HG02798 (cell line): Measurements from ENCODE around the gene COX5A.
"Not testable (repeated sequence)": the region's sequence is repeated elsewhere in the genome, so short reads cannot be mapped to it uniquely, and the experiment has no call there.

ENCODE experiments used
- ATAC-seq: cut with Tn5 transposase; IDR thresholded peaks from one replicate; pipeline ENCODE4 v1.9.1; 2021; ENCODE audit warnings: mild to moderate bottlenecking; ENCODE audit not compliant: unreplicated experiment, poor library complexity

Gene COX5A

DNA sequence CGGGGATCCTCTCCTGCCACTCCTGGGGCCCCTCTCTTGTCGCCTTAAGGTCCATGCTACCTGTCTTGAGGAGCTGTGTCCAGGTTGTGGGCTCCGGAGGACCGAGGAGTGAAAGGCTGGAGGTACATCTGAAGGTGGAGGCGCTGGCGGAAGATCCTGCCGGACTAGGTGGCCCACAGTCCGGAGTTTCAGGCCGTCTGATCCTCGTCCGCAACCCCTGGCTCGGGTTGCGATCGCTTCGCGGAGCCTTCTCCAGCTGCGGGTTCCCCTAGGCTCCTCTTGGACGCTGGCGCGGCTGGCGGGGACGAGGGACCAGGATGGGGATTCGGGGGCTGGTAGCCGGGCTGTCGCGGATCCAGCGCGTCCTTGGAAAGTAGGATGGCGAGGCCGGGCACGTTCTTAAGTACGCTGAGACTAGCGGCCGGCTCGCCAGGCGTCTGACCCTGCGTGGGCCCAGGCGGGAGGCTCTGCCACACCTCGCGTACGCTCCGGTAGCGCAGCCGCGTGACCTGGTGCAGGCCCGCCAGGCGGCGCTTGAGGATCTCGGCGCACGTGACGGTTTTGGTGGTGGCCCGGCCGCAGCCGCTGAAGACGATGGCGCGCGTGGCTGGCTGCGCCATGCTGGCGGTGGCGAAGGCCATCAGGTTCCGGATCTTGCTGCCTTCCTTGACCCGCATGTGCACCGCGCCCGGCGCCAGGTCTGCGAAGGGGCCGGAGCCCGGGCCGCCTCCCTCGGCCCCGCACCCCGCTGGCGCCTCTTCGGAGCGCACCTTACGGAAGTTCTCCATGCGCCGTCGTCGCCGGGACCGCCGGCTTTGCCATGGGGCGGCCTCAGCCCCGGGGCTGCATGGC, 18.1 kb upstream of the COX5A start:
- ATAC-seq = peak; percentile 34

DNA sequence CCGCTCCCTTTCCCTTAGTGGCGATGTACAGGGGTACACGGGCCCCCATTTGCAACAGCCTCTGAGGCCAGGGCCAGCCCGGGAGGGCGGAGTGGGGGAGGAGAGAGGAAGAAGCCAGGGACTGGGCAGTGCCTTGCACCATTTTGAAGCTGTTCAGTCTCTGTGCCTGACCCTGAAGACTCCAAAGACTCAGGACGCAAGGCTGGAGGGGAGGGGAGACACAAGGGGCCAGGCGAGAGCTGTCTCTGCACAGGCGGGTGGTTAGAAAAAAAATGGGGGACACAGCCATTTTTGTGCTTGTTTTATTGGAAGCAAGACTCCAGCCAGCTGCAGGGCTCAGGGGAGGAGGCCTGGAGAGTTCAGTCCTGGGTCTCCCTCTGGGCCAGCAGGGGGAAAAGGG, 17.1 kb upstream of the COX5A start:
- no peak for ATAC-seq

DNA sequence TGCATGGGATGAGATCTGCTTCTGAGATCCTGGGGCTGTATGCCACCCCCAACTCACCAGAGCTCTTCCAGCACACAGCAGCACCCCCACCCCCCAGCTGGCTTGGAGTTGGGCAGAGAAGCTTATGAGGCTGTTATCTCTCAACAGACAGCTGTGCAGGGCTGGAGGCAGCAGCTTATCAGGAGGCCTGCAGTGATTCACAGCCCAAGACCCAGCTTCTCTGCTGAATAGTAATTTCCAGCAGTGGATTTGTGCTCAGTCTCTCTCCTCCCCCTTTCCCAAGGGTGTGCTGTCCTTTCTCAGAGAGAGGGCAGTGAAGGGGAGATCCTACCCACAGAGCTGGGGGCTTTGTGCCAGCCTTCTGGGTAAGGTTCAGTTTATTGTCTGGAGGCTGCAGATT, 16.6 kb upstream of the COX5A start:
- ATAC-seq = no peak

DNA sequence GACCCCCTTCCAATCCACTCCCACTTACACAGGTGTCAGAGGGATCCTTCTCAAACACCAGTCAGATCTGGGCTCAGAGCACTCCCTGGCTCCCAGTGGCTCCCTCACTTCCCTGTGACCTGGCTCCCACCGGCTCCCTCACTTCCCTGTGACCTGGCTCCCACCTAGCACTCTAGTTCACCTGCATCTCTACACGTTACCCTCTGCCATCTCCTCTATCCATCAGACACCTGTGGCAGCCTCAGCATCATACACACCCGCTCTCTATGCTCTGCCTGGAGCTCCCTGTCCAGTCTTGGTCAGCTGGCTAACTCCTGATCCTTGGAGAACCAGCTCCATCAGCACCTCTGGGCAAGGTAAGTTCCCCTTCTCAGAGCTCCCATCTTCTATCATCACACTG, 13.1 kb upstream of the COX5A start:
- no peak for ATAC-seq

DNA sequence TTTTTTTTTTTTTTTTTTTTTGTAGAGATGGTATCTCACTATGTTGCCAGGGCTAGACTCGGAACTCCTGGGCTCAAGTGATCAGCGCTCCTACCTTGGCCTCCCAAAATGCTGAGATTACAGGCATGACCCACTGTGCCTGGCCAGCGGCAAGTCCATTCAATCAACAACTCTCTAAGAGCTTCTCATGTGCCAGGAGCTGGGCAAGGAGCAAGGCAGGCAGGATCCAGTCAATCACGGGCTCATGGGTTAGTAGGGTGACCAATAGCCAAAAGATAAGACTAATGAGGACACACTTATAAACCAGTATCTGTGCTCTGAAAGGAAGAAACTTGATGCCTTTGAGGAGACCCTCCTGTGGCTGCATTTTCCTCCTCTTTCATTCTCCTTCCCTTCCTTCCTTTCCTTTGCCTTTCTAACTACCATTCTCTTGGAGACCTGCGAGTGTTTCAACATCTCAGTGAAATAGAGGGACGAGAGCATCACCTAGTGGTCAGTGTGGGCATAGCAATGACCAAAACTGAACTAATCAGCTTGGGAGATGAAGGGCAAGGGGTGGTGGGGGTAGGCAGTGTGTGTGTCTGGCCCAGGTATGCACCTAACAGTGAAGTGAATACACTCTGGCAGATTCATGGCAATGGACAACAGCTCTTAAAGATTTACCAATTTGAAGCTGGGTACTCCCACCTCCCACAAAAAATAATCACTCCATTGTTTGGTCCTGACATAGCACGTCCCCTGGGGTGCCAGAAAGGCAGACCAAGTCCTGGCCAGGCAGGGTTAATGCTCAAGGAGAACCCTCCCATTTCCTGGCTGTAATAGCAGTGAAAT, 12.4 kb upstream of the COX5A start:
- no peak for ATAC-seq

DNA sequence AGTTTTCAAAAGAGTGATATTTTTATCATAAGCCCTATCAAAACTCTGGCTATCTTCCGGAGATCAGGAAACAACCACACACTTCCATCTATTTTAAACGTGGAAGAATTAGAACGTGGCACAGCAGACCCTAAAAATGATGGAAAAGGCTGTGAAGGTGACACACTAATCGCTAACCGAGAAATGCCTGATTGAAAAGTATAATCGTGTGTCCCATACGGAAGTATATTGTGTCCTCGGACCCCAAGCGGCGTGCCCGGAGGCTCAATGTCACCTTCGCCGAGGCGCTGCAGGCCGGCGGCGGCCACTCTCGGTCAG, 642 bp downstream of the COX5A start:
- no peak for ATAC-seq

DNA sequence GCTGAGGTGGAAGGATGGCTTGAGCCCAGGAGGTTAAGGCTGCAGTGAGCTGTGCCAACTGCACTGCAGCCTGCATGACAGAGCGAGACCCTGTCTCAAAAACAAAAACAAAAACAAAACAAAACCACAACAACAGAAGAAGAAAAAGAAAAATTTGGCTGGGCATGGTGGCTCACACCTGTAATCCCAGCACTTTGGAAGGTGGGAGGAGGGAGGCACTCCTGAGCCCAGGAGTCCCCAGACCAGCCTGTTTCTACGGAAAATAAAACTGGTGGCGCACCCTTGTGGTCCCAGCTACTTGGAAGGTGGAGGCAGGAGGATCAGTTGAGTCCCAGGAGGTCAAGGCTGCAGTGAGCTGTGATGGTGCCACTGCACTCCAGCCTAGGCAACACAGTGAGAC, 2.7 kb downstream of the COX5A start:
- ATAC-seq = not testable (repeated sequence)

DNA sequence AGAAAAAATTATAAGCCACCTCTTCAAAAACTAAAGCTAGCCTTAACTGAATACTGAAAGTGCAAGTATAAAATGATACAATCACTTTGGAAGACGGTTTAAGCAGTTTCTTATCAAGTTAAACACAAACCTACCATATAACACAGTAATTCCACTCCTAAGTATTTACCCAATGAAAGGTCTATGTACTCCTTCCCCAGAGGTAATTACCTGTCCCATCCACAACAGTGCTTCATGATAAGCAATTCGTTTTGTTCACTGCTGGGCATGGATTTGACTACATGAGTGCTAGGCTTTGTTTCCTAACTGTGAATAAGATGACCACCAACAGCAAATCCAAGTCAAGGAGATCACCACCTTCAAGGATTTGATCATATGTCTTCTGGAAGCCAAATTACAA, 4.3 kb downstream of the COX5A start:
- no peak for ATAC-seq

DNA sequence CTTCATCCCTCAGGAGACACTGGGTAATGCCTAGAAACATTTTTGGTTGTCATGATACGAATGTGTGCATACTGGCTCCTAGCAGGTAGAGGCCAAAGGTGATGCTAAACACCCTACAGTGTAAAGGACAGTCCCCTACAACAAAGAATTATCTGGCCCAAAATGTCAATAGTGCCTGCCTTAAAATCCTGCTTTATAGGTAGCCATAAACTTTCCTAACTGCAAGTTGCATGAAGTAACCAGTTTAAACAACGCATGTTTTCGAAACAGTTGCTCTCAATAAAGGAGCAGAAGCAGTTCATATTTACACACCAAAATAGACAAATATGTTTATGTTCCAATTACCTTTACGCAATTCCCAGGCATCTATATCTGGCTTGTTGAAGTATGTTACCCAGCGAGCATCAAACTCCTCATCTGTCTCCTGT, 9.1 kb downstream of the COX5A start:
- no peak for ATAC-seq

DNA sequence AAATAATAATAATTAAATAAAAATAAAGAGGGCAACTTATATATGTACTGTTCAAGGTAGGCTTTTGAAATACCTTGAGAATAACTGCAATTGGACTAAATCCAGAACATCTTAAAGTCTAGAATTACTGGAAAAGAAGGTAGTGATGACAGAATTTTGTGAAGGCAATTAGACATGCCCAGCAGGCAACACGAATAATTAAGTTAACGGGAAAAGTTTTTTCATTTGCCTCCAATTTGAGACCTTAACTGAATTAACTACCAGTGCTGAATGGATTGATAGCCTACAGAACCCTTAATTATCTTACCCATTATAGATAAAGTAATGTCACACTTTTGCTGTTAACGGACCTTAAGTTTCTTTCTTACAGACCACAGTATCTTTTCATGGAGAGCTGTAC, 13.3 kb downstream of the COX5A start:
- ATAC-seq = no peak

DNA sequence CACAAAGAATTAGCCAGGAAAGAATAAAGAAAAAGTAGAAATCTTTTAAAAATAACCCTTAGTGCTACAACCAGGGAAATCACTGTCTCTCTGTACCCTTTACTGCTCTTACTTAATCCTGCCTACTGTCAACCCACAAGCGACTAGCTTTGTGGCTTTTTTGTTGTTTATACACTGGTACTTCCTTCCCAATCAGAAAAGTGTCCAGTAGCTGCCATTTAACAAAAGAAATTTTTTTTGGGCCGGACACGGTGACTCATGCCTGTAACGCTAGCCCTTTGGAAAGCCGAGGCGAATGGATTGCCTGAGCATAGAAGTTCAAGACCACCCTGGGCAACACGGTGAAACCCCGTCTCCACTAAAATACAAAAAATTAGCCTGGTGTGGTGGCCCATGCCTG, 17.4 kb downstream of the COX5A start:
- ATAC-seq = no peak

DNA sequence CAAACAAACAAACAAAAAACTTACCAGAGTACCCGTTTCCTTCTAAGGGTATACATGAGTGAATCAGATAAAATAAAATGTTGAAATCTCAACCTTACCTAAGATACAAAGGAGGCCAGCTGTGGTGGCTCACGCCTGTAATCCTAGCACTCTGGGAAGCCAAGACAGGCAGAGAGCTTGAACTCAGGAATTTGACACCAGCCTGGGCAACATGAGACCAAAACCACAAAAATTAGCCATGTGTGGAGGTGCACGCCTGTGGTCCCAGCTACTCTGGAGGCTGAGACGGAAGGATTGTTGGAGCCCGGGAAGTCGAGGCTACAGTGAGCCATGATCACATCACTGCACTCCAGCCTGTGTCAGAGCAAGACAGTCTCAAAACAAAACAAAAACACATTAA, 20.2 kb downstream of the COX5A start:
- ATAC-seq = no peak

DNA sequence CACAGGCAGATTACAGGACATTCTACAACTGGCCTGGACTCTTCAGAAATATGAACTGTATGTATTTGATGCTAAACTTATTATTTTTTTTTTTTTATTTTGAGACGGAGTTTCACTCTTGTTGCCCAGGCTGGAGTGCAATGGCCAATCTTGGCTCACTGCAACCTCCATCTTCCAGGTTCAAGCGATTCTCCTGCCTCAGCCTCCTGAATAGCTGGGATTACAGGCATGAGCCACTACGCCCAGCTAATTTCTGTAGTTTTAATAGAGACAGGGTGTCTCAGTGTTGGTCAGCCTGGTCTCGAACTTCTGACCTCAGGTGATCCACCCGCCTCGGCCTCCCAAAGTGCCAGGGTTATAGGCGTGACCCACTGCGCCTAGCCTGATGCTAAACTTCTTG, 24.1 kb downstream of the COX5A start:
- not testable (repeated sequence) for ATAC-seq

DNA sequence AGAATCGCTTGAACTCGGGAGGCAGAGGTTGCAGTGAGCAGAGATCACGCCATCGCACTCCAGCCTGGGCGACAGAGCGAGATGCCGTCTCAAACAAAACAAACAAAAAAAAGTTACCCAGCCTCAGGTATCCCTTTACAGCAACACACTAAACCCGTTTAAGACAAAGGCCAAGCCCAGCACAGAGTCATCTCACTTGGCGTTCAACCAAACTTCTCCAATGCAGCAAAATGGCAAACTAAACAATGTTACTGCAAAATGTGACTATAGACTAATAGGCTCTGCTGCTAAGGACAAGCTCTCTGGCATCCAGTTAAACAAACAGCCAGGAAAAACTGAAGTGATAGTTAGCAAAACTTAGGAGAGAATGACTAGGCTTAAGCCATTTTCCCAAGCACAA, 24.8 kb downstream of the COX5A start:
- ATAC-seq = no peak

DNA sequence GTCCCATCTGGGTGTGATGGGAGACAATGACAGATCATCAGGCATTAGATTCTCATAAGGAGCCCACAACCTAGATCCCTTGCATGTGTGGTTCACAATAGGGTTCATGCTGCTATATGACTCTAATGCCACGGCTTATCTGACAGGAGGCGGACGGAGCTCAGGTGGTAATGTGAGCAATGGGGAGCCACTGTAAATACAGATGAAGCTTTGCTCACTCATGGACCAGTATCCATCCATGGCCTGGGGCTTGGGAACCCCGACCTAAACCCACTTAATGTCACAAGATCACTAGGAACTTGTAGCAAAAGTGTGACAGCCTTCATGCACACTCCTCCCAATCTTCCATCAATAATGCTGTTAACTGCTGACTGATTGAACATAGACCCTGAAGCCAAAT, 29.2 kb downstream of the COX5A start:
- no peak for ATAC-seq

DNA sequence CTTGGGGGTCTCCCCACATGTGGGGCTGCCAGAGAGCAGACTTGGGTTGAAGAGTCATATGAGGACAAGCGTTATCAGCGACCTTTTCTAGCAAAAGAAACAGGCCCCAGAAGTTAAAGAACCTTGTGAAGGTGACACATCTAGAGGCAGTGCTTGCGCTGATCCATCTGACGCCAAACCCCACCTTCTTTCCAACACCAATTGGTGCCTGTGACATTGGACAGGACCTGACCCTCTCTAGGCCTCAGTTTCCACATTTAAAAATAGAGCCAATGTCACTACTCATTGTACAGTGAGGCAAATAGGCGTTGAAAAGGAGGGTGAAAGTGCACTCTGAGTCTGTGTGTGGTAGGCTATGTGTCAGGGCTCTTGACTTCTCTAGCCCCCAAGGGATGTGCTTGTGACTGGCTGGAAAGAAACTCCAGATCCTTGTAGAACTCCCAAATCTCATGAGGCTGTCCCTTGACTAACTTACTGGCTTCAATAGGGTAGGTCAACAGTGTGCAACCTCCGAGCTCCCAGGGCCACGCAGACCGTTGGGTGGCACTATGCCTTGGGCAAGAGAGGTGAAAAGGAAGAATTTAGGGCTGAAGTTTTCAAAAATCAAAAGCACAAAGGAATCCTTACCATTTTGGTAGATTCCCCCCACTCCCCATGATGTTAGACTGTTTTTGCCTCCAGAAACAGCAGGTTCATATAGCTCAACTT, 30.6 kb downstream of the COX5A start:
- ATAC-seq = no peak

DNA sequence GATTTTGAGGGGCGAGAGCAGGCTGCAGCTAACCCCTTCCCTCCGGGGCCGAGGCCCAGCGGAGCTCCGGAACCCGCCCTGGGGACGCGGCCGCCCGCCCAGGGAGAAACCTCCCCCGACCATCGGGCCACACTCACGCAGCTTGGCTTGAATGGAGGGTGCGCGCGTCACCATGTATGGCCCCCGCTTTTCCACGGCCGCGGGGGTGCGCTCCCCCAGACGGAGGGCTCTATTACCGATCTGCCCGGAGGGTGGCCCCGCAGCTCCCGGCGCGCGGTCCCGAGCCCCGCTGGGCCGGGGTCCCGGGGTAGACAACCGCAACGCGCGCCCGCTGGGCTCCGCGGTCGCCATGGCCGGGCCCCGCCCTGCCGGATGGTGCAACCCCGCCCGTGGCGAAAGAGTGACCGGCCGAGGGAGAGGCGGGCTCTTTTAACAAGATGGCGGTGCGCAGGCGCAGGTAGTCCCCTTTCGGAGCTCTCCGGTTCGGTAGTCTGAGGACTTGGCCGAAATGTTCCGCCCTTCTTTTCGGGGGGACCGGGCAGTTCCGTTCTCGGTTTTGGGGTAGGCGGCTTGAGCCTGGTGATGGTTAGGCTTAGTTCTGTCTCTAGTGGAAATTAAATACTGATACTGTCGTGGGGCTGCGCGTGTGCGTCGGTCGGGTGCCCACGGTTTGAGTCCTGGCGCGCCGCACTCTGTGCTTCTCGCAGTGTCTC, 31.3 kb downstream of the COX5A start, which contains the start of gene FAM219B:
FAM219B (minus strand) TSS at position 402 of the 713 bp plus-strand sequence; CDS start at position 351, 51 bp downstream.
- ATAC-seq = peak; percentile 88

DNA sequence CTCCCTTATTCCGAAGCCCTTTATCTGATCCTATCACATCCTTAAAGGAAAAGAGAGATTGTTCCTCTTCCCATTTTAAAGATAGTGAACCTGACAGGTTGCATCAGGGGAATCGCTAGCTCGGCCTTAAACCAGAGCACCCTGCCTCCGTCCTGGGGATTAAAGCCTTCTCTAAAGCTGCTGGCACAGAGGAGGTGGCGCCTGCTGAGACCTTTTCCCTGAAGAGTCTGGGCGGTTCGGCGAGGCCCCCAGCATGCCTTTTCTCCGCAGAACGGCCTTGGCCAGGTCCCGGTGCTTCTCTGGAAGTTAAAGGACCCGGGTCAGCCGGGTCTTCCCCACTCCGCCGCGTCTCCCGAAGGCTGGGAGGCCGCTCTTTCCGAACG, 31.8 kb downstream of the COX5A start:
- peak; percentile 17 for ATAC-seq

DNA sequence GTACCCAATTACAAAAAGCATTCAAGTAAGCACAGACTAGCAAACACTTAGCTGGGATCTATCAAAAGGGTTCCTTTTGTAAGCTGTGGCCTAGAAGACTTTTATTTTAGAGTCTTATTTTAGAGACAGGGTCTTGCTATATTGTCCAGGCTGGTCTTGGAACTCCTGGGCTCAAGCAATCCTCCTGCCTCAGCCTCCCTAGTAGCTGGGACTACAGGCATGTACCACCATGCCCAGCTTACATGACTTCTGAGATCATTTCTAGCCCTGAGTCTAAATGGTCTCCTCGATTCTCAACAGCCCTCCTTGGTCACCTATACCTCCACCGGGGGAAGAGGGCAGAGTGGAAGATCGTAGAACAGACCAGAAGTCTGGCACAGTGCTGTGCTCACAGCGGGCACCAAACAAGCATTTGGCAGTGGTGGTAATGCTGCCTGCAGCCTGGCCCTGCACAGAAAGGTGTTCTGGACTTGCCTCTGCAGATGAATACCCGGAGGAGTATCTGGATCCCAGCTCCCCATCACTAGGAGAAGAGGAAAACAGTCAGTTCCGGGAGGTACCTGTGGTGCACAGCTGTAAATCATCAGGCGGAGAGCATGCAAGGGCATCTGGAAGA, 33.6 kb downstream of the COX5A start:
- ATAC-seq = no peak

DNA sequence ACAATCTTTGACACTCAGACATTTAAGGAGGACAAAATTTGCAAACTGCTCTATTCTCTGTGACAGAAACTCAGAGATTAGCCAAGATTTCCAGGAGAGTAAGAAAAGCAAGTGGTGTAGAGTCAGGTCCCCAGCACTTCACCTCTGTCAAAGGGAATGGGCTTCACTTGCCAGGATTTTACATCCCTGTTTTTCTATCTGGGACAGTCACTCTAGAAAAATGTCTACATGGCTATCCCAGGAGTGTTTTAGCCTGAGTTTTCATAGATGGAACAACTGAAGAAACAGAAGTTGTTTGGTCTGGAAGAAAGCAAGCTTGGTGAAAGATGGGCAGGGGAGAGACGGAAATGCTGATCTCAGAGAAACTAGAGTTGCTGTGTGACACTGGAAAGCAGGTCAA, 34.2 kb downstream of the COX5A start:
- ATAC-seq = no peak
